Stimulated activated CD8-positive, alpha-beta memory T cell treated with anti-CD3 and anti-CD28 coated beads, Interleukin-4, amount 100 ng/mL, for 4 hours (primary cell): ENCODE measurements around the gene F2RL3.
A peak's percentile ranks its signal among the peaks of the same experiment; 100 is the strongest.

ENCODE experiments used
- DNase-seq, 2 donors: peaks; one replicate each; pipeline ENCODE4 v3.0.0-alpha.2; 2020; ENCODE audit warnings: low read depth in 2 of 2, low spot score in 1 of 2

The F2RL3 gene

DNA sequence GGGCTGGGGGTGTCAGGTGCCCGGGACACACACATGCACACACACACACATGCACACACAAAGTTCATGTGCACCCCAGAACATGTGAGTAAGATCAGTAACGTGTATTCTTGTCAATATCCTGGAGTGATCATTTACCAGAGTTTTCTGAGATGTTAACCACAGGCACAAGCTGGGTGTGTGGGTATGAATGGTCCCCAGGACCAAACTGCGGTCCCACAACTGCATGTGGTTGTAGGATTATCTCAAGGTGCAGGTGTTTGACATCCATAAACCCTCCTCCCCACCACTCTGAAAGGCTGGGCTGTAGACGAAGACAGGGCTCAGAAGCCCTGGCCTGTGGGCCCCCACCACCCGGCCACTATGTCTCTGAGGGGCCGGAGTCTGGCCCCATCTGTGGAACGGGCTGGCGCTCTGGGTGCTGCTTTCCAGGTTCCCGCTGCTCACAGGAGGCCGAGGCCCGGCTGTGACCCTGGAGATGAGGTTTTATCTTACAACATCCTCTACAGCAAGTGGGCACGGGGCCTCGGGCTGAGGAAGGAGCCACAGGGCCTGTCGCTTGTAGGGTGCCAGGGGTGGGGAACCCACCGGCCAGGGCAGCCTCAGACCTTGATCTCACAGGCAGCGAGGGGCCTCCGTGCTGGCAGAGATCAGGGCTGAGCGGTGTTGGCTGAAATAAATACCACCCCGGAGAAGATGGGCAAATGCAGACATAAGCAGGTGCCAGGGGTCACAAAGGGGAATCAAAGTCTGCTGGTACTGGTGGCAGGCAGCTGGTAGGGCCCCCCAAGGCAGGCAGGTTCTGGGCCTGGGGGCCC is 4.3 kb downstream of the F2RL3 start:
- no peak for DNase-seq

GRCh38 chr19:16893686-16893989 is 4.8 kb downstream of the F2RL3 start:
- DNase-seq: no peak

GRCh38 chr19:16894080-16894479 is 5.3 kb downstream of the F2RL3 start:
- DNase-seq: no peak

DNA sequence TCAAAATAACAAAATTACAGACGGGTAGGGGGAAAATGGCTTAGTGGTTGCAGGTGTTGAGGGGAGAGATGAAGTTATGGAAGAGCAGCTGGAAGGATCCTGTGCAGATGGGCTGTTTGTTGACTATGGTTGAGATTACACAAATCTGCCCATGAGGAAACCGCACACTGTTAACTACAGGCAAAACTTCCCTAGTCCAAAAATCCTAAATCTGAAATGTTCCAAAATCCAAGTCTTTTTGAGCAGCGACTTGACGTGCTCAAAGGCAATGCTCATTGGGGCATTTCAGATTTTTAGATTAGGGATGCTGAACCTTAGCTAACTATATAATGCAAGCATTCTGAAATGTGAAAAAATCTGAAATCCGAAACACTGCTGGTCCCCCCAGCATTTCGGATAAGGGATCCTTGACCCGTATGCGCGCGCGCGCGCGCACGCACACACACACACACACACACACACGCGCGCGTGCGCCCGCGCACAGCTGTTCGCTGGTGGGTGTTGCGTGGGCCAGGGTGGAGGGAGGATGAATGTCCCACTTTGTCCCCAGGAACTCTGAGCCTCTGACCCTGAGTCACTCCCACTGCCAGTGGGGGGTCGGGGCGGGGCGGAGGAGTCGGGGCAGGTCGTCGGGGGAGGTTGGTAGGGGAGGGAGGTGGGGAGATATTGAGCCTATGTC is 6.8 kb downstream of the F2RL3 start:
- DNase-seq: no peak

GRCh38 chr19:16896146-16897028 is 7.6 kb downstream of the F2RL3 start:
- DNase-seq: no peak

- DNase-seq: peak; percentile 18 to 53
These were observed 8.4 kb downstream of the F2RL3 start for GRCh38 chr19:16897029-16897855.

DNA sequence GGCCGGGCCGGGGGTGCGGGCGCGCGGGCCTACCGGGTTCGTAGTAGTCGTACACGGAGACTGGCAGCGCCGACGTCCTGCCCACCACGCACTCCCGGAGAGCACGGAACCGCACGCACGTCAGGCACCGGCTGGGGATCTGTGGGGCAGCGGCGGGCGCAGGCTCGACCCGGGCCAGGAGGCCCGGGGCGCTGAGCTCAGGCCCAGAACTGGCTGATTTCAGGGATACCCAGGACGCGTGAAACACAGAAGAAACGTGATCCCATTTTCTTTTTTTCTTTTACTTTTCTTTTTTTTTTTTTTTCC is 9.0 kb downstream of the F2RL3 start:
- DNase-seq: no peak

GRCh38 chr19:16898361-16899015 is 9.7 kb downstream of the F2RL3 start:
- DNase-seq: no peak

DNA sequence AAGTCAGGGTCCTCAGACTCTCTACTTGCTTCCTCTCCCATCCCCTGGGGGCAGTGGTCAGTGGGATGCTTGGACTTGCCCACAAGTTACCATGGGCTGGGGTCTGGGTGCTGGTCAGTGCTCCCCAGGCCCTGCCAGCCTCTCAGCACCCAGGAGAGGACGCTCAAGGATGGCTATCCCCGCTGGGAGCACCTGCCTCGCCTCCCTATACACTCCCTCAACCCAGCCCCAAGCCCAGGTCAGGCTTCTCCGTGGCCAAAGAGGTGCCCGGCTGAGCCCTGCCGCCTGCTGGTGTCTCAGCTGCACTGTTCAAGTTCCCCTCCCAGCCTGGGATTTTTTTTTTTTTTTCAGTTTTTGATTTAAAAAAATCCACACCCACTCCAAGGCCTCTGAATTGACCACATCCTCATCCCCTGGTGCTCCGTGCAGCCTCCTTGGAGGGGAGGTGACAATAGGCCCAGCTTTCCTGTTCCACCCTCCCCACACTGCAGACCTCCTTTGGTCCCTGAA is 10.8 kb downstream of the F2RL3 start:
- DNase-seq: no peak

- DNase-seq: no peak
These were observed 12.8 kb downstream of the F2RL3 start for GRCh38 chr19:16901491-16902175.

- no peak for DNase-seq
These were observed 13.7 kb downstream of the F2RL3 start for GRCh38 chr19:16902545-16902944.

GRCh38 chr19:16903347-16903746 is 14.5 kb downstream of the F2RL3 start:
- DNase-seq: no peak

- no peak for DNase-seq
These were observed 15.8 kb downstream of the F2RL3 start for GRCh38 chr19:16904599-16904998.

GRCh38 chr19:16908759-16909158 is 20.0 kb downstream of the F2RL3 start:
- DNase-seq: no peak

- no peak for DNase-seq
These were observed 22.2 kb downstream of the F2RL3 start for GRCh38 chr19:16911046-16911445.

DNA sequence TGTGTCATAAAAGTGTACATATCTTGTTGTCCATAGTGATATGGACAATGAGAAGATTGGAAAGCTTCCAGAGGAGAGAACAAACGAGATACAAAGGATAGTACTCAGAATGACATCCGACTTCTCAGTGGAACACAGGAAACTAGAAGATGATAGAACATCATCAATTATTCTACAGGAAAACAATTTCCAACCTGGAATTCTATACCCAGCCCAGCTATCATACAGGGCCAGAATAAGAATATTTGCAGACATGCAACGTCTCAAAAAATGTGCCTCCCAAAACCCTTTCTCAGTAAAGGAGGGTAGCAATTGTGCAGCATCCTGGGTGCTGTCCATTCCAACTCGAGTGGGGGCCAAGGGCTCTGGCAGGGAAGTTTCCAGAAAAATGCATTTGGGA is 24.0 kb downstream of the F2RL3 start:
- no peak for DNase-seq

- DNase-seq: no peak
These were observed 25.6 kb downstream of the F2RL3 start for GRCh38 chr19:16914421-16914820.

DNA sequence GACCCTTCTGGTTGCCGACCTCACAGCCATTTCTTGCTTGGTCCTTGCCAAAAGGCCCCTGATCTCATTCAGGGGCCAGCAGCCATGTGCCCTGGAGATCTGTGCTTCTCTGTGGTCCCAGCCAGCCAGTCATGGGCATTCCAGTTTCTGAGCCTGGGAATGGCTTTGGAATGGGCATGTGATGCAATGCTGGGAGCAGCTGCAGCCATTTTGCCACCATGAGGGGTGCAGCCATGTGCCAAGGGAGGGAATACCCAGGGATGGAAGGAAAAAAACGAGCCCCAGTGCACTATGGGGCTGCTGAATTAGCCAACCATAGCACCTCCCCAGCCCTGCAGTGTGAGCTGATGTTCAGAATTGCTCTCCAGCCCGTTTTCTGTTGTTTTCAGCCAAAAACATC is 26.3 kb downstream of the F2RL3 start:
- no peak for DNase-seq

DNA sequence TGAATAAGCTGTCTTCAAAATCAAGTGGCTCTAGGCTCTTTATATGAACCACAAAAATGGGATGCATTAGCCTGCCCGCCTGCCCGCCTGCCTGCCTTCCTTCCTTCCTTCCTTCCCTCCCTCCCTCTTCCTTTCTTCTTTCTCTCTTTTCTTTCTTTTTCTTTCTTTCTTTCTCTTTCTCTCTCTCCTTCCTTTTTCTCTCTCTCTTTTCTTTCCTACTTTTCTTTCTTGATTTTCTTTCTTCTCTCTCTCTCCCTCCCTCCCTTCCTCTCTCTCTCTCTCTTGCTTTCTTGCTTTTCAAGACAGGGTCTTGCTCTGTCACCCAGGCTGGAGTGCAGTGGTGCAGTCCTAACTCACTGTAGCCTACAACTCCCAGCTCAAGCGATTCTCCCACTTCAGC is 26.9 kb downstream of the F2RL3 start:
- DNase-seq: no peak

DNA sequence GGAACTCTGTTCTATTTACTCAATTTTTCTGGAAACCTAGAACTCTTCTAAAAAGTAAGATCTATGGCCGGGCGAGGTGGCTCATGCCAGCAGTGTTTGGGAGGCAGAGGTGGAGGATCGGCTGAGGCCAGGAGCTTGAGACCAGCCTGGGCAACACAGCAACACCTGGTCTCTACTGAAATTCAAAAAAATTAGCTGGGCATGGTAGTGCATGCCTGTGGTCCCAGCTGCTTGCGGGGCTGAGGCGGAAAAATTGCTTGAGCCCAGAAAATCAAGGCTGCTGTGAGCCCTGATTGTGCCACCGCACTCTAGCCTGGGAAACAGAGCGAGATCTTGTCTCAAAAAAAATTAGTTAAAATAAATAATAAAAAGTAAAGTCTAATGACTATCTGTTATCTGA is 28.6 kb downstream of the F2RL3 start:
- no peak for DNase-seq
